Epithelial cell of prostate (primary cell): ENCODE measurements around the gene SSBP4.
A peak's percentile ranks its signal among the peaks of the same experiment; 100 is the strongest.
"Not testable (repeated sequence)": the region's sequence is repeated elsewhere in the genome, so short reads cannot be mapped to it uniquely, and the experiment has no call there.

Experiments
- DNase-seq: peaks from one replicate; pipeline ENCODE4 v3.0.0-alpha.2; 2011; ENCODE audit warnings: low read depth, low spot score
- H3K27ac ChIP-seq: fragments of 450-650 bp; 2 replicates; pipeline ENCODE4 v1.5.1; 2017; ENCODE audit warnings: mild to moderate bottlenecking

Gene SSBP4

DNA sequence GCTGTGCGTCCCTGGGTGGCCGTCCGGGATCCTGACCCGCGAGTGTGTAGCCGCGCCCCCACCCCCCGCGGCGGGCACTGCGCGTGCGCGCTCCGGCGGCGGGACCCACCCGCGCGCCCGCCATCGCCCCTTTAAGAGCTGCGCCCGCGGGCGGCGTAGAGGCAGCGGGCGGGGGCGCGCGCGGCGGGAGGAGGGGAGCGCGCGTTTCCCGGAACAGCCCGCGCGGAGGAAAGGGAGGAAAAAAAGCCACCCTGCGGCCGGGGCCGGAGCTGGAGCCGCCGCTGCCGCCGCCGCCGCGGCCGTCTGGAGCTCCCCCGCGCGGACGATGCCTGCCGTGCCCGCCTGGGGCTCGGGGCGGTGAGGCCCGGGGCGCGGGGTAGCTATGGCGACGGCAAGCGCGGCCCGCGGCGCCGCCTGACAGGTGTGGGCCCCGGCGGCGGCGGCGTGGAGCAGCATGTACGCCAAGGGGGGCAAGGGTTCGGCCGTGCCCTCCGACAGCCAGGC is at the start of gene SSBP4:
TSS of gene SSBP4 (plus strand) at position 204 of the 504 bp plus-strand sequence. CDS start at position 455, 251 bp downstream.
- H3K27ac ChIP-seq: peak within 1 kb of the TSS; percentile 28
- no peak for DNase-seq

DNA sequence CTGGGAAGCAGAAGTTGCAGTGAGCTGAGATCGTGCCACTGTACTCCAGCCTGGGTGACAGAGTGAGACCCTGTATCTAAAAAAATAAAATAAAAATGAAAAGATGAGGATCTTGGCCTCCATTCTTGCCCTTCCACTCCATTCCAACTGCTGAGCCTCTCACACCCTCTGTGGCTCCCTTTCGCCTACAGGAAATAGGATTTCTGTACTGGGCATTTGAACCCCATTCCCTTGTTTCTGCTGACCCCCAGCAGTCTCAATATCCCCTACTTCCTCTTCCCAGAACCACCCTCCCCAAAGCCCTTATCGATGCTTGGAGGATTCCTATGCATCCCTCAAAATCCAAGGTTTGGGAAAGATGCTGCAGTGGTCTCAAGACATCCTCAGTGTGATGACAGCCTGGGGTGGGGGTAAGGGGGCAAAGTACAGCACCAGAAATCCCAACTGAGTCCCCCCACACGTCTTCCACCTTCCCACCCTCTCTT is 45.7 kb upstream of the SSBP4 start:
- no peak for DNase-seq

DNA sequence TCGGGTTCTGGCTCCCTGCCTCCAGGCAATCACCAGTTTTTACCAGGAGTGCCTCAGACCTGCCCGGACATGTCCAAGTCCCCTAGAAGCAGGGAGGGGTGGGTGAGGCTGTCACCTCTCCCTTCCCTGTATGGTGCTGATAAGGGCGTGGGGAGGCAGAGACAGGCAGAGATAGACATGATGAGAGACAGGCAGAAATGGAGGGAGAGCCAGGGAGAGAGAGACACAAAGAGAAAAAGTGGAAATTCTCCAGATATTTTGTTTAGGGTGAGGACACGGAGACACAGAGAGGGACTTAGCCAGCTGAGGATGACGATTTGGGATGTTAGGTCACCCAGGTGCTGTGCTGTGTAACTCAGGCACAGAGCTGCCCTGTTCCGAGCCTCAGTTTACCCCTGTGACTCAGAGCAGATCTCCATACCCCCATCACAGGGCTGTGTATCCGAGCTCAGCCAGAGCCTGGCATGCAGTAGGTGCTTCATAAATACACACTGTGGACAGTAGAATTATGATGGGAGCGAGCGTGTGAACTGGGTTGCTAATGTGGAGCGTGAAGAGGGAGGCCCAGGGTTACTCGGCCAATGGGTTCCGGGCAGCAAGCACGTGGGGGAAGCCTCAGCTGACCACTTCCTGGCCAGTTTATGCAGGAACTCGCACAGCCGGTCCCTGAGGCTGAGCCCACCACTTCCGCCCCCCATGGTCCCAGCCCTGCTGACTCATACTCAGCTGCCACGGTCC is 45.1 kb upstream of the SSBP4 start:
- peak overlapping the region; percentile 85 for H3K27ac ChIP-seq
- peak; percentile 74 for DNase-seq

More for the DNA sequence above, 45.7 kb upstream of the SSBP4 start:
- H3K27ac ChIP-seq: peak overlapping the region; percentile 85

DNA sequence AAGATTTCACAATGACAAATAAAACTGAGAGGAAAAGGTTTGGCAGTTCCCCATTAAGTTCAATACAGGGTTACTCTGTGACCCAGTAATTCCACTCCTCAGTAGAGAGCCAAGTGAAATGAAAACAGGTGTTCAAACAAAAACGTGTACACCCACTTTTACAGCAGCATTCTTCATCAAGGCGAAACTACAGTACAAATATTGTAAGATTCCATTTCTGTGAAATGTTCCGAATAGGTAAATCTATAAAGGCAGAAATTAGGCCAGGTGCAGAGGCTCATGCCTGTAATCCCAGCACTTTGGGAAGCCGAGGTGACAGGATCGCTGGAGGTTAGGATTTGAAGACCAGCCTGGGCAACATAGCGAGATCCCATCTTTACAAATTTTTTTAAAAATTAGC is 42.2 kb upstream of the SSBP4 start:
- peak overlapping the region; percentile 85 for H3K27ac ChIP-seq
- DNase-seq: no peak

DNA sequence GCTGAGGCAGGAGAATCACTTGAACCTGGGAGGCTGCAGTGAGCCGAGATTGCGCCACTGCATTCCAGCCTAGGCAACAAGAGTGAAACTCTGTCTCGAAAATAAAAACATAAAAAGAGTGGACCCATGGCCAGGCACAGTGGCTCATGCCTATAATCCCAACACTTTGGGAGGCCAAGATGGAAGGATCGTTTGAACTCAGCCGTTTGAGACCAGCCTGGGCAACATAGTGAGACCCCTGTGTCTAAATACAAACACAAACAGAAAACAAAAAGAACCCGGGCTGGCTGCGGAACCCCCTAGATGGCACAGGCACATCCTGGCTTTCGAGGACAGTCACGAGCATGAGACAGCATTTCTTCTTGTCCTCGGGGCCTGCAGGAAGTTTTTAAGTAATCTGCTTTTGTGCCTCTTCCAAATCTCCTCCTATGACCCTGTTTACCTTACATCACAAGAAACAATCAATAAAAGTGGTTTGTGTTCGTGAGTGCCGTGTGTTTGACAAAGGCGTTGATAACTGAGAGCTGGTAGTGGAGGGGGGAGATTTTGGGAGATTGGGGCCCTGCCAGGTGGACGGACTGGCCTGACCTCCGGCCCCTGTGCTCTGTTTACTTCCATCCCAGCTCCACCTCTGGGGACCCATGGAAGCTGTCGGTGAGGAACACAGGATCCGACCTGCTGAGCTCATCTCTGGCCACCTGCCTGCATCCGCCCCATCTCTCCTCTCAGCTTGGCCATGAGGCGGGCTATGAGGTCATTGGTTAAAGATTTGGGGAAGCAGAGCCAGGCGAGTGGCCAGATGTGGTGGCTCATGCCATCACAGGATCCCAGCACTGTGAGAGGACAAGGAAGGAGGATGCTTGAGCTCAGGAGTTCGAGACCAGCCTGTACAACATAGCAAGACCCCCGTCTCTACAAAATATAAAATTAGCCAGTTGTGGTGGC is 39.1 kb upstream of the SSBP4 start:
- H3K27ac ChIP-seq: peak overlapping the region; percentile 76
- DNase-seq: peak; percentile 62

DNA sequence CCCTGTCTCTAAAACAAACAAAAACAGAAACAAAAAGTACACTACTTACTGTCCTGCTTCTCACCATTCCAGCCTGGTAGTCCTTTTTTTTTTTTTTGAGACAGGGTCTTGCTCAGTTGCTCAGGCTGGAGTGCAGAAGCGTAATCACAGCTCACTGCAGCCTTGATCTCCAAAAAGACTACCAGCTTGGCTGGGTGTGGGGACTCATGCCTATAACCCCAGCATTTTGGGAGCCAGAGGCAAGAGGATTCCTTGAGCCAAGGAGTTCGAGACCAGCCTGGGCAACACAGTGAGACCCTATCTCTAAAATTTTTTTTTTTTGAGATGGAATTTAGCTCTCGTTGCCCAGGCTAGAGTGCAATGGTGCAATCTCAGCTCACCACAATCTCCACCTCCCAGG is 38.4 kb upstream of the SSBP4 start:
- DNase-seq: no peak
- peak overlapping the region; percentile 76 for H3K27ac ChIP-seq

DNA sequence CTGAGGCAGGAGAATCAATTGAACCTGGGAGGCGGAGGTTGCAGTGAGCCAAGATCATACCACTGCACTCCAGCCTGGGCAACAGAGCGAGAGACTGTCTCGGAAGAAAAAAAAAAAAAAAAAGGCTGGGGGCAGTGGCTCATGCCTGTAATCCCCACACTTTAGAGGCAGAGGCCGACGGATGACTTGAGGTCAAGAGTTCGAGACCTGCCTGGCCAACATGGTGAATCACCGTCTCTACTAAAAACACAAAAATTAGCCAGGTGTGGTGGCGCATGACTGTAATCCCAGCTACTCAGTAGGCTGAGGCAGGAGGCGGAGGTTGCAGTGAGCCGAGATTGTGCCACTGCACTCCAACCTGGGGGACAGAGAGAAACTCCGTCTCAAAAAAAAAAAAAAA is 35.6 kb upstream of the SSBP4 start:
- not testable (repeated sequence) for H3K27ac ChIP-seq, DNase-seq

DNA sequence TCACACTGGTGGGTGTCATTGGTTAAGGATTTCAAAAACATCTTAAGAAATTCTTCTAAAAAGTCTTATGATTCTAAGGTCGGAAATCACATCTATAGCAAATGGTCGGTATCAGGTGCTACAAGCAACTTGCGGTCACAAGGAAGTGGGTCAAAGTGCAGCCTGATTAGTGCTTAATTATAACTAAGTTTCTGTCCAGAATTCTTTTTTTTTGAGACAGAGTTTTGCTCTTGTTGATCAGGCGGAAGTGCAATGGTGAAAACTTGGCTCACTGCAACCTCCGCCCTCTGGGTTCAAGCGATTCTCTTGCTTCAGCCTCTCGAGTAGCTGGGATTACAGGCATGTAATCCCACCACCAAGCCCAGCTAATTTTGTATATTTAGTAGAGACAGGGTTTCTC is 34.4 kb upstream of the SSBP4 start:
- DNase-seq: no peak
- H3K27ac ChIP-seq: peak overlapping the region; percentile 85

DNA sequence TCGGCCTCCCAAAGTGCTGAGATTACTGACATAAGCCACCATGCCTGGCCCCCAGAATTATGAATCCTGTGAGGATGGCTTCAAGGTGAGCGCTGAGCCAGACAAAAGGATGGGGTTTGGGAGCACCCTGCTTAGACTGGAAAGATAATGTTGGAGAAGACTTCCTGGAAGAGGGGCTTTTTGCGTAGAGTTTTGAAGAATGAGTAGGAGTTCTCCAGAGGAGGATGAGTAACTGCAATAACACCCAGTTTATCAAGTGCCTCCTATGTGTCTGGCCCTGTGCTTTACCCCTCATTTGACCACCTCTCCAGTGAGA is 33.9 kb upstream of the SSBP4 start:
- no peak for DNase-seq
- peak overlapping the region; percentile 85 for H3K27ac ChIP-seq

DNA sequence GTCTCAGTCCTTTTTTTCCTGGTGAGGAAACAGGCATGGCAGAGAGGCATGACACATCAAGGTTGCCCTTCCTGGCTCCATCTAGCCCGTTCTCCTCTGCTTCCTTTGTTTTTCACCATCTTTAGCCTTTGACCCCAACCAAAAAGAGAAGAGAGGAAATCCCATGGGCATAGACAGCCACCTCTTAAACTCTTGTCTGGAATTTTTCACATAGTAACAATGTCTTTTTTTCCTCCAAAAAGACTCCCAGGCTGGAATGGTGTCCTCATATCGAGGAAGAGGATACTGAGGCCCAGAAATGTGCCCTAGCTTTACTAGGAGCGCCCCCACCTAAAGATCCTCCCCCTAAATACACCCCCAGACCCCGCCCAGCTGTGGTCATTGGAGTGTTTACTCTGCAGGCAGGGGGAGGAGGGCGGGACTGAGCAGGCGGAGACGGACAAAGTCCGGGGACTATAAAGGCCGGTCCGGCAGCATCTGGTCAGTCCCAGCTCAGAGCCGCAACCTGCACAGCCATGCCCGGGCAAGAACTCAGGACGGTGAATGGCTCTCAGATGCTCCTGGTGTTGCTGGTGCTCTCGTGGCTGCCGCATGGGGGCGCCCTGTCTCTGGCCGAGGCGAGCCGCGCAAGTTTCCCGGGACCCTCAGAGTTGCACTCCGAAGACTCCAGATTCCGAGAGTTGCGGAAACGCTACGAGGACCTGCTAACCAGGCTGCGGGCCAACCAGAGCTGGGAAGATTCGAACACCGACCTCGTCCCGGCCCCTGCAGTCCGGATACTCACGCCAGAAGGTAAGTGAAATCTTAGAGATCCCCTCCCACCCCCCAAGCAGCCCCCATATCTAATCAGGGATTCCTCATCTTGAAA is 33.3 kb upstream of the SSBP4 start, which contains the start of gene GDF15:
TSS of gene GDF15 (plus strand) at position 484 of the 868 bp plus-strand sequence. CDS start at position 516, 32 bp downstream.
- H3K27ac ChIP-seq: peak within 1 kb of the TSS; percentile 85
- DNase-seq: no peak

DNA sequence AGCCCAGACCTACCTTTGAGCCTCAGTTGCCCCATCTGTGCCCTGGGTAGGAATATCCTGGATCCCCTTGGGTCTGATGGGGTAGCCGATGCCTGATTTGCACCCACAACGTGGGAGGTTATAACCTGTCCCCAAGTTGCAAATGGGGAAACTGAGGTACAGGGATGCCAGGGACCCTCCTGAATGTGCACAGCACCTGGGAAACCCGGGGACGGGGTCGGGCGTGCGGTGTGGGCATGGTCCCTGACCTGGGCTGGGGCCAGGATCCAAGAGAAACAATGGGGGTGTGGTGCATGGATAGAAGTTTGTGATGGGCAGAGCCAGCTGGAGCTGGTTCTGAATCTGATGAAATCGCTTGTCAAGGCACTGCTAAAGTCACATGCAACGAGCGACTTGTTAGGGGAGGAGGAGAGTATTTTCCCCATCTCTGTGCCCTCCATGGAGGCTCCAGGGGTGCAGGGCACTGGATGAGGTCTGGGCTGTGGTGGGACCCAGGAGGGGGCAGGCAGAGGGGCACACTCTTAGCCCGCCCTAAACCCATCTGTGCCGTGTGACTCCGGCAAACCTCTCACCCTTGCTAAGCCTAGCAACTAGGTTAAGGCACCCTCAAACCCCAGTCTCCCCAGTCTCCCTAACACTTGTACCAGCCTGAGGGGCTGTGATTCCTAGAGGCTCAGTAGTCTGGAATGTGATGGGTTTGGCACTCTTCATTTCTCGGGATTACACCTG is 32.5 kb upstream of the SSBP4 start:
- H3K27ac ChIP-seq: peak overlapping the region; percentile 85
- DNase-seq: no peak

DNA sequence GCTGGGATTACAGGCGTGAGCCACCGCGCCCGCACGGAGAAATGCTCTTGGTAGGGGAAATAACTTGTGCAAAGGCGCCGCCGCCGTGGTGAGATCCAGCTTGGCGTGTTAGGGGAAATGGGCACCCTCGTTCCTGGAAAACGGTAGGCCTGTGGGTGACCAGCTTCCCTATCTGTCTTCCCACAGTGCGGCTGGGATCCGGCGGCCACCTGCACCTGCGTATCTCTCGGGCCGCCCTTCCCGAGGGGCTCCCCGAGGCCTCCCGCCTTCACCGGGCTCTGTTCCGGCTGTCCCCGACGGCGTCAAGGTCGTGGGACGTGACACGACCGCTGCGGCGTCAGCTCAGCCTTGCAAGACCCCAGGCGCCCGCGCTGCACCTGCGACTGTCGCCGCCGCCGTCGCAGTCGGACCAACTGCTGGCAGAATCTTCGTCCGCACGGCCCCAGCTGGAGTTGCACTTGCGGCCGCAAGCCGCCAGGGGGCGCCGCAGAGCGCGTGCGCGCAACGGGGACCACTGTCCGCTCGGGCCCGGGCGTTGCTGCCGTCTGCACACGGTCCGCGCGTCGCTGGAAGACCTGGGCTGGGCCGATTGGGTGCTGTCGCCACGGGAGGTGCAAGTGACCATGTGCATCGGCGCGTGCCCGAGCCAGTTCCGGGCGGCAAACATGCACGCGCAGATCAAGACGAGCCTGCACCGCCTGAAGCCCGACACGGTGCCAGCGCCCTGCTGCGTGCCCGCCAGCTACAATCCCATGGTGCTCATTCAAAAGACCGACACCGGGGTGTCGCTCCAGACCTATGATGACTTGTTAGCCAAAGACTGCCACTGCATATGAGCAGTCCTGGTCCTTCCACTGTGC is 30.9 kb upstream of the SSBP4 start:
- no peak for DNase-seq
- H3K27ac ChIP-seq: peak overlapping the region; percentile 85

DNA sequence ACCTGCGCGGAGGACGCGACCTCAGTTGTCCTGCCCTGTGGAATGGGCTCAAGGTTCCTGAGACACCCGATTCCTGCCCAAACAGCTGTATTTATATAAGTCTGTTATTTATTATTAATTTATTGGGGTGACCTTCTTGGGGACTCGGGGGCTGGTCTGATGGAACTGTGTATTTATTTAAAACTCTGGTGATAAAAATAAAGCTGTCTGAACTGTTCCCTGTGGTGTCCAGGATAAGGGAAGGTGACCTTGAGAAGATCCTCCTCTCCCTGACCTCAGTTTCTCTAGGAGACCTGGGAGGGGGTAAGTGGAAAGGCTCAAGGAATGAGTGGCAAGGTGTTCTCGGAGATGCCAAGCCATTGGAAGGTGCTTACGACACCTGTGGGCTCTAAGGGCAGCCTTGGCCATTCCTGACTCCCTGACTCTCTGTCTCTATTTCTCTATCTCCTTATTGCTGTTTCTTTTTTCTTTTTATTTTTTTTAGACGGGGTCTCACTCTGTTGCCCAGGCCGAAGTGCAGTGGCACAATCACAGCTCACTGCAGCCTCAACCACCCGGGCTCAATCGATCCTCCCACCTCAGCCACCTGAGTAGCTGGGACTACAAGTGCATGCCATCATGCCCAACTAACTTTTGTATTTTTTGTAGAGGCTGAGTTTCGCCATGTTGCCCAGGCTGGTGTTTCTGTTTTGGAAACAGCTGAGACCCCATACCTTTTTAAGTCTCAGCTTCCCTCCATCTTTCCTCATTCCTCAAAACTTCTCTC is 30.1 kb upstream of the SSBP4 start:
- no peak for DNase-seq
- H3K27ac ChIP-seq: peak overlapping the region; percentile 85

DNA sequence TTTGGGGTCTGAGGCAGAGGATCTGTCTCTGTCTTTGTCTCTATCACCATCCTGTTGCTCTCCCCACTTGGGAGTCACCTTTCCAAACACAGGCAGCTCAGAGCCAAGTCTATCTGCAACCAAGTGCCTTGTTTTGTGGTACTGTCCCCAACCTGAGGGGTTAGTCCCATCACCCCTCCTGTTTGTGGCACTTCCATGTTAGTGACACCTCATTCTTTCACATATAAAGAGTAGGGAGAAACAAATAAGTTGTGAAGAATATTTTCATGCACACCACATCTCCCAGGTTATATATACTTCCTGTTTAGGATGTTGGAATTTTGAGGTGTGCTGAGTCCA is 29.5 kb upstream of the SSBP4 start:
- peak overlapping the region; percentile 85 for H3K27ac ChIP-seq

DNA sequence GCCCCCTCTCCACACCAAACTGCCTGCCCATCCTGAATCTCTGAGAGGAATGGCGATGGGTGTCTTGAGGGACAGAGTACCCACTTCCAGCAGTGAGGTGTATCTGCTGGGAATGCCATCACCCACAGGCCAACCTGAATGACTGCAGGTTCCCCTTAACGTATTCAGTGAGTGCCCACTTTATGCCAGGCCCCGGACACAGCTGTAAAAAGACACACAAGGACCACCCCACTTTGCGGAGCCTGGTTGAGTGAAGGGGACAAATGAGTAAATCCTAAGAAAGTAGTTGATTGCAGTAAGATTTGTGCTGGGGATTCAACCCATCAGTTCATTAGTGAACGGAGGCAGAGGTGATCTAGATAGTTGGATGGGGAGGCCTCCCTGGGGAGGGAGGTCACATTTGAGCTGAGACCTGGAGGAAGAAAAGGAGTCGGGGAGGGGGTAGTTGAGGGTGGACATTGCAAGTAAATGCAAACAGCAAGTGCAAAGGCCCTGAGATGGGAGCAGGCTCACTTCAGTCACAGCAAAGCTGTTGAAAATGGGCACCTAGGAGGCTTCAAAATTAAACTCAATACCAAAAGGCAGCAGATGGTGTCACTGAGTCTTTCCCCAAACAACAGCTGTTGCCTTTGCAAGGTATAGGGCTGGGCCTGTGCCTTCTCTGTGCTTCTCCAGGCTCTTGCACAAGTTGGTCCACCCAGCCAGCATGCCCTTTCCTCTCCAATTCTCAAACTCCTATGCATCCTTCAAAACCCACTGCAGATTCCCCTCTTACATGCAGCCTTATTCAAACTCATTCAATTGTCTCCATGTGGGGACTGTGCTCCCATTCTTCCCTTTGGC is 28.9 kb upstream of the SSBP4 start:
- no peak for DNase-seq
- peak overlapping the region; percentile 85 for H3K27ac ChIP-seq

More for the DNA sequence above, 29.5 kb upstream of the SSBP4 start:
- DNase-seq: no peak

DNA sequence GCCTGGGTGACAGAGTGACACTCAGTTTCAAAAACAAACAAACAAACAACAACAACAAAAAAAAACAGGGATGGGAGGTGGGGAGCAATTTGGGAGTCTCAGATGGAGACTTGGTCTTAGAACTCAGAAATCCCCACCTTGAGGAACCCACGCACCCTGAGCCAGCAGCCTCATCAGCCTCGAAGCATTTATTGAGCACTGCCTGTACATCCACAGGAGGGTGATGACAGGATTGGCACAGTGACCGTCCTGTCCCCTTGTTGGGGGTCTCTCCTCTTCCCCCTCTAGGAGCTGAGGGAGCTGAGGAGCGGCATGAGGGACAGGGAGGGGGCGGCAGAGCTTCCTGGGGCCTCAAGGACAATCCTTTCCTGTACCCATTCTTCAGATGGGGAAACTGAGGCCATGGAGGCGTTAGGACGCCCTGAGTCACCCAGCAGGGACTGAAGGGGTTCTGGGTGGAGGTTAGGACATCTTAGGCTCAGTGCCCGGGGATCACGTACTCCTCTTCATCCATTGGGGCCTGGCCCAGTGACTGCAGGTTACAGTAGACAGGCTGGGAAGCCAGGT is 27.6 kb upstream of the SSBP4 start:
- DNase-seq: no peak
- no peak overlapping the region for H3K27ac ChIP-seq

DNA sequence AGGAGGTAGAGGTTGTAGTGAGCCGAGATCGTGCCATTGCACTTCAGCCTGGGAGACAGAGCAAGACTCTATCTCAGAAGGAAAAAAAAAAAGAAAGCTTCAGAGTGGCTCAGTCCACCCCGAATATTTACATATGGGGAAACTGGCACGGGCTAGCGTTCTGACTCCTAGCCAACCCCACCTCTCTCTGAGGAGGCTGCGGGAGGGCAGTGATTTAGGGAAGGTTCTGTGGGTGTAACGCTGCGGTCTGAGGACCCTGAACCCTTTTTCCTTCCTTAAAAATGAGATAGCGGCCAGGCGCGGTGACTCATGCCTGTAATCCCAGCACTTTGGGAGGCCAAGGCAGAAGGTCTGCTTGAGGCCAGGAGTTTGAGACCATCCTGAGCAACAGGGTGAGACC is 26.8 kb upstream of the SSBP4 start:
- no peak overlapping the region for H3K27ac ChIP-seq
- no peak for DNase-seq
